HUES64 (cell line): ENCODE data around the gene SOCS7.

ENCODE experiments used
- H3K27ac ChIP-seq: 2 replicates; pipeline ENCODE4 v1.7.0; 2013; ENCODE audit warnings: low read depth, low read length, inconsistent platforms
- H3K27me3 ChIP-seq: 2 replicates; pipeline ENCODE4 v1.6.1; 2013; ENCODE audit warnings: mild to moderate bottlenecking, low read length; ENCODE audit not compliant: insufficient read depth
- H3K36me3 ChIP-seq: 2 replicates; pipeline ENCODE4 v1.6.1; 2013; ENCODE audit warnings: mild to moderate bottlenecking, low read length; ENCODE audit not compliant: insufficient read depth
- H3K4me1 ChIP-seq: 2 replicates; pipeline ENCODE4 v1.6.1; 2013; ENCODE audit warnings: mild to moderate bottlenecking, low read length, moderate library complexity; ENCODE audit not compliant: insufficient read depth
- H3K4me3 ChIP-seq: 2 replicates; pipeline ENCODE4 v1.5.1; 2013; ENCODE audit warnings: mild to moderate bottlenecking, low read length, moderate library complexity
- H3K9ac ChIP-seq: 2 replicates; pipeline ENCODE4 v1.6.1; 2013; ENCODE audit warnings: mild to moderate bottlenecking, low read depth, low read length
- H3K9me3 ChIP-seq: 2 replicates; pipeline ENCODE4 v1.6.1; 2013; ENCODE audit warnings: low read depth, low read length; ENCODE audit not compliant: insufficient read depth
- WGBS: fragments of 150-250, 120-280 bp; methylation state at CpG from one replicate; pipeline ENCODE4 v1.1.7; 2013; ENCODE audit warnings: missing lambda C conversion rate; 5-methylcytosine and 5-hydroxymethylcytosine counted together

The SOCS7 gene

GRCh38 chr17:38415250-38416194 is 63.9 kb downstream of the SOCS7 start:
- Histone ChIP-seq H3K27ac (peak overlapping the region; percentile 89), H3K4me1 (peaks cover 20% of the 10 kb centered on the region), H3K9me3 (no peaks in the 10 kb centered on the region), H3K36me3 (no peaks in the 10 kb centered on the region), H3K9ac (peak overlapping the region; percentile 84), H3K27me3 (peaks cover 25% of the 10 kb centered on the region), H3K4me3 (peak overlapping the region; percentile 38)
- 20% methylated on average over 22 of the region's 22 CpGs for WGBS

GRCh38 chr17:38416840-38417209 is 65.2 kb downstream of the SOCS7 start:
- H3K27me3 ChIP-seq = peaks cover 25% of the 10 kb centered on the region
- H3K4me1 ChIP-seq = peaks cover 30% of the 10 kb centered on the region
- no peaks in the 10 kb centered on the region for H3K36me3 ChIP-seq
- no peak overlapping the region for H3K9ac ChIP-seq
- 88% methylated on average over 1 of the region's 1 CpG for WGBS
- H3K9me3 ChIP-seq = no peaks in the 10 kb centered on the region
- H3K4me3 ChIP-seq = no peak overlapping the region
- H3K27ac ChIP-seq = no peak overlapping the region

GRCh38 chr17:38417210-38417951 is 65.7 kb downstream of the SOCS7 start:
- Histone ChIP-seq H3K4me3 (no peak overlapping the region), H3K27ac (no peak overlapping the region), H3K27me3 (peaks cover 25% of the 10 kb centered on the region), H3K9me3 (no peaks in the 10 kb centered on the region), H3K36me3 (no peaks in the 10 kb centered on the region), H3K4me1 (peaks cover 32% of the 10 kb centered on the region), H3K9ac (no peak overlapping the region)
- WGBS = 71% methylated on average over 11 of the region's 11 CpGs

GRCh38 chr17:38418062-38418692 is 66.5 kb downstream of the SOCS7 start:
- Histone ChIP-seq H3K9ac (no peak overlapping the region), H3K9me3 (no peaks in the 10 kb centered on the region), H3K27me3 (peaks cover 25% of the 10 kb centered on the region), H3K36me3 (no peaks in the 10 kb centered on the region), H3K4me3 (peak overlapping the region; percentile 58), H3K4me1 (peaks cover 32% of the 10 kb centered on the region), H3K27ac (no peak overlapping the region)
- 91% methylated on average over 7 of the region's 7 CpGs for WGBS

- H3K9ac ChIP-seq = no peak overlapping the region
- WGBS = 3% methylated on average over 59 of the region's 78 CpGs
Observed at GRCh38 chr17:38418693-38419507, 67.3 kb downstream of the SOCS7 start.

GRCh38 chr17:38419508-38419981 is 67.9 kb downstream of the SOCS7 start:
- H3K9me3 ChIP-seq = no peaks in the 10 kb centered on the region

More at GRCh38 chr17:38418693-38419507, 67.3 kb downstream of the SOCS7 start:
- no peaks in the 10 kb centered on the region for H3K36me3 ChIP-seq
- H3K4me1 ChIP-seq = peaks cover 32% of the 10 kb centered on the region
- no peaks in the 10 kb centered on the region for H3K9me3 ChIP-seq
- no peak overlapping the region for H3K27ac ChIP-seq
- H3K4me3 ChIP-seq = peak overlapping the region; percentile 58
- H3K27me3 ChIP-seq = peaks cover 25% of the 10 kb centered on the region

GRCh38 chr17:38420518-38420917 is 68.9 kb downstream of the SOCS7 start:
- Histone ChIP-seq H3K27me3 (peaks cover 25% of the 10 kb centered on the region), H3K4me3 (no peak overlapping the region), H3K4me1 (peaks cover 29% of the 10 kb centered on the region), H3K36me3 (no peaks in the 10 kb centered on the region), H3K9me3 (no peaks in the 10 kb centered on the region), H3K9ac (no peak overlapping the region), H3K27ac (no peak overlapping the region)
- 74% methylated on average over 6 of the region's 6 CpGs for WGBS

More at GRCh38 chr17:38419508-38419981, 67.9 kb downstream of the SOCS7 start:
- Histone ChIP-seq H3K27ac (no peak overlapping the region), H3K9ac (no peak overlapping the region), H3K27me3 (peaks cover 25% of the 10 kb centered on the region), H3K36me3 (no peaks in the 10 kb centered on the region), H3K4me3 (peak overlapping the region; percentile 50), H3K4me1 (peaks cover 32% of the 10 kb centered on the region)
- 10% methylated on average over 6 of the region's 10 CpGs for WGBS

GRCh38 chr17:38421171-38421841 is 69.7 kb downstream of the SOCS7 start:
- Histone ChIP-seq H3K4me3 (no peak overlapping the region), H3K36me3 (no peaks in the 10 kb centered on the region), H3K9me3 (no peaks in the 10 kb centered on the region), H3K4me1 (peaks cover 30% of the 10 kb centered on the region), H3K9ac (no peak overlapping the region), H3K27ac (peak overlapping the region; percentile 1; the same call in 1 of the 2 replicates), H3K27me3 (peaks cover 25% of the 10 kb centered on the region)
- WGBS = 48% methylated on average over 13 of the region's 14 CpGs

GRCh38 chr17:38421871-38422827 is 70.5 kb downstream of the SOCS7 start:
- Histone ChIP-seq H3K4me1 (peaks cover 30% of the 10 kb centered on the region), H3K4me3 (no peak overlapping the region), H3K36me3 (no peaks in the 10 kb centered on the region), H3K27ac (no peak overlapping the region), H3K27me3 (peaks cover 29% of the 10 kb centered on the region), H3K9me3 (no peaks in the 10 kb centered on the region), H3K9ac (no peak overlapping the region)
- 77% methylated on average over 16 of the region's 17 CpGs for WGBS
